CMK (cell line): ENCODE measurements around the gene CHORDC1.
"Not testable (repeated sequence)": the region's sequence is repeated elsewhere in the genome, so short reads cannot be mapped to it uniquely, and the experiment has no call there.

Experiments
- DNase-seq: peaks from one replicate; pipeline ENCODE4 v3.0.0-alpha.2; 2010; ENCODE audit warnings: low read depth

Gene CHORDC1

GRCh38 chr11:90216611-90217010 lies 6.2 kb downstream of the CHORDC1 start:
- no peak for DNase-seq

- no peak for DNase-seq
These were observed 9.5 kb downstream of the CHORDC1 start for GRCh38 chr11:90213322-90213721.

GRCh38 chr11:90208857-90209256 lies 14.0 kb downstream of the CHORDC1 start:
- DNase-seq: no peak

GRCh38 chr11:90207992-90208391 lies 14.9 kb downstream of the CHORDC1 start:
- DNase-seq: not testable (repeated sequence)

GRCh38 chr11:90204832-90205646 lies 17.8 kb downstream of the CHORDC1 start:
- DNase-seq: peak; percentile 15

- DNase-seq: no peak
These were observed 18.4 kb downstream of the CHORDC1 start for GRCh38 chr11:90204407-90204806.

- no peak for DNase-seq
These were observed 20.5 kb downstream of the CHORDC1 start for GRCh38 chr11:90202342-90202741.

GRCh38 chr11:90197377-90197776 lies 25.5 kb downstream of the CHORDC1 start:
- no peak for DNase-seq

- no peak for DNase-seq
These were observed 29.8 kb downstream of the CHORDC1 start for GRCh38 chr11:90192869-90193582.

- no peak for DNase-seq
These were observed 33.8 kb downstream of the CHORDC1 start for GRCh38 chr11:90189011-90189410.

GRCh38 chr11:90187839-90188238 lies 35.0 kb downstream of the CHORDC1 start:
- no peak for DNase-seq

- DNase-seq: no peak
These were observed 42.9 kb downstream of the CHORDC1 start for GRCh38 chr11:90179923-90180322.

- DNase-seq: no peak
These were observed 44.1 kb downstream of the CHORDC1 start for GRCh38 chr11:90178751-90179150.

- no peak for DNase-seq
These were observed 46.8 kb downstream of the CHORDC1 start for GRCh38 chr11:90176069-90176468.

- no peak for DNase-seq
These were observed 51.5 kb downstream of the CHORDC1 start for GRCh38 chr11:90171359-90171758.

GRCh38 chr11:90168571-90168970 lies 54.3 kb downstream of the CHORDC1 start:
- no peak for DNase-seq

GRCh38 chr11:90167704-90168103 lies 55.1 kb downstream of the CHORDC1 start:
- not testable (repeated sequence) for DNase-seq

- DNase-seq: not testable (repeated sequence)
These were observed 55.8 kb downstream of the CHORDC1 start for GRCh38 chr11:90166982-90167573.
